ENCODE measurements around the gene PTPRA. TPM values are rescaled to one million over a fixed set of nuclear protein-coding genes. Genes with fewer than 3 reads are reported as not detected.

PTPRA gene
- total and polyA plus RNA-seq, 2 of the 13 experiments (the other 11 are each of a cell fraction or from before 2014, with no cell fraction given), result 47.2 to 127 TPM

GRCh38 chr20:3084283-3084985 is 211.2 kb downstream of the PTPRA start, which contains the start of gene AVP (continued):
- 0 out of 2 replicates have a peak, but pooled peaks have one; percentile 38 for TF ChIP-seq ZBTB33 (CRISPR knock-in tag; IDR thresholded peaks at IDR 0.05)
- no peak for TF ChIP-seq SMC3 (IDR thresholded peaks at IDR 0.05; ENCODE audit: low read length)
- no peak for TF ChIP-seq ZNF484 (CRISPR knock-in tag; IDR thresholded peaks at IDR 0.05; ENCODE audit: borderline replicate concordance, low read depth)
- TF ChIP-seq ZNF407 (CRISPR knock-in tag; IDR thresholded peaks at IDR 0.05; ENCODE audit: not compliant biosample characterization), result peak; percentile 19
- no peak for TF ChIP-seq FOXC1 (CRISPR knock-in tag; IDR thresholded peaks at IDR 0.05; ENCODE audit: borderline replicate concordance)
- no peak for TF ChIP-seq POGZ (CRISPR knock-in tag; IDR thresholded peaks at IDR 0.05)
- 0 out of 2 replicates have a peak, but pooled peaks have one; percentile 12 for TF ChIP-seq ZNF687 (CRISPR knock-in tag; IDR thresholded peaks at IDR 0.05)
- TF ChIP-seq E2F1 (CRISPR knock-in tag; IDR thresholded peaks at IDR 0.05), result no peak
- no peak for TF ChIP-seq ZGPAT (CRISPR knock-in tag; IDR thresholded peaks at IDR 0.05)
